DOHH2 (cell line): Measurements from ENCODE around the gene DIP2B.

Experiments
- H3F3A ChIP-seq: fragments of 200-600 bp; sonication (generic), shearing (Covaris generic); 2 replicates; pipeline ENCODE4 v1.6.0; 2016; ENCODE audit warnings: antibody characterized with exemption, mild to moderate bottlenecking; ENCODE audit not compliant: control insufficient read depth, insufficient read depth
- H3K27ac ChIP-seq: fragments of 200-600 bp; sonication (generic); 2 replicates; pipeline ENCODE4 v1.5.1; 2014; ENCODE audit warnings: low read depth, mild to moderate bottlenecking, low read length, moderate library complexity
- H3K27me3 ChIP-seq: fragments of 200-600 bp; sonication (generic); 2 replicates; pipeline ENCODE4 v1.6.1; 2014; ENCODE audit warnings: mild to moderate bottlenecking, low read length, mixed read lengths; ENCODE audit not compliant: control insufficient read depth
- H3K36me3 ChIP-seq: fragments of 200-600 bp; sonication (generic); 2 replicates; pipeline ENCODE4 v1.6.1; 2014; ENCODE audit warnings: mild to moderate bottlenecking, low read length, moderate library complexity, mixed read lengths; ENCODE audit not compliant: control insufficient read depth
- H3K4me1 ChIP-seq: fragments of 200-600 bp; sonication (generic); 2 replicates; pipeline ENCODE4 v1.6.1; 2014; ENCODE audit warnings: mild to moderate bottlenecking, low read length, mixed read lengths; ENCODE audit not compliant: control insufficient read depth
- H3K4me2 ChIP-seq: fragments of 200-600 bp; sonication (generic); 2 replicates; pipeline ENCODE4 v1.6.0; 2014; ENCODE audit warnings: mild to moderate bottlenecking, low read length, moderate library complexity
- H3K4me3 ChIP-seq: fragments of 200-600 bp; sonication (generic); 2 replicates; pipeline ENCODE4 v1.5.1; 2014; ENCODE audit warnings: mild to moderate bottlenecking, low read length, mixed read lengths
- H3K79me2 ChIP-seq: fragments of 200-600 bp; sonication (generic); 2 replicates; pipeline ENCODE4 v1.6.1; 2014; ENCODE audit warnings: mild to moderate bottlenecking, low read length, mixed read lengths; ENCODE audit not compliant: control insufficient read depth
- H3K9me2 ChIP-seq: fragments of 200-600 bp; sonication (generic); replicated peaks from 2 replicates; pipeline ENCODE4 v1.6.1; 2014; ENCODE audit warnings: mild to moderate bottlenecking, low read length, mixed read lengths; ENCODE audit not compliant: control insufficient read depth
- H3K9me3 ChIP-seq: fragments of 200-600 bp; sonication (generic); 2 replicates; pipeline ENCODE4 v1.6.1; 2014; ENCODE audit warnings: antibody characterized with exemption, low read length, mixed read lengths; ENCODE audit not compliant: control insufficient read depth, insufficient read depth
- H4K20me1 ChIP-seq: fragments of 200-600 bp; sonication (generic); 2 replicates; pipeline ENCODE4 v1.6.0; 2014; ENCODE audit warnings: low read depth, mild to moderate bottlenecking, antibody characterized with exemption, low read length, moderate library complexity; ENCODE audit not compliant: control insufficient read depth, insufficient read depth
- EZH2phosphoT487 ChIP-seq: fragments of 200-600 bp; sonication (generic); IDR thresholded peaks from 2 replicates; pipeline ENCODE4 v1.6.1; 2017; ENCODE audit warnings: borderline replicate concordance, mild to moderate bottlenecking, antibody characterized with exemption, low read length, moderate library complexity, mixed read lengths
- TF ChIP-seq, protein P1 (sequence below): fragments of 200-600 bp; sonication (generic); IDR thresholded peaks from one replicate; pipeline ENCODE4 v1.5.1; 2014; ENCODE audit warnings: antibody characterized with exemption, mild to moderate bottlenecking, low read depth, low read length; ENCODE audit not compliant: poor library complexity, severe bottlenecking

The DIP2B gene

DNA sequence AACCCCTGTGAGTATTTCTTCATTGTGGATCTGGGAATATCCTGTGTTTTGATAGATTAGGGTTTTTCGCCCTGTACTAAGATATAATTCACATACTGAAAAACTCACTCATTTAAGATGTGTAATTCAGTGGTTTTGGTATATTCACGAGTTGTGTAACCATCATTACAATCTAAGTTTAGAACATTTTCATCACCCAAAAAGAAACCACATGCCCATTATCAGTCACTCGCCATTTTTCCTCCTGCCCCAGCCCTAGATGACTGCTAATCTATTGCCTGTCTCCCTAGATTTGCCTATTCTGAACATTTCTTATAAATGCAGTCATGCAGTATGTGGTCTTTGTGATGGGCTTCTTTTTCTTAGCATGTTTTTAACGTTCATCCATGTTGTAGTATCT lies 191.2 kb downstream of the DIP2B start:
- H3K27ac ChIP-seq, result no peak overlapping the region
- H3K36me3 ChIP-seq, result peaks cover 24% of the 10 kb centered on the region
- H3K4me2 ChIP-seq, result no peak overlapping the region
- H3F3A ChIP-seq, result no peaks in the 10 kb centered on the region
- no peaks in the 10 kb centered on the region for H4K20me1 ChIP-seq
- no peaks in the 10 kb centered on the region for H3K9me3 ChIP-seq
- H3K9me2 ChIP-seq, result no peaks in the 10 kb centered on the region
- H3K4me1 ChIP-seq, result no peaks in the 10 kb centered on the region
- H3K27me3 ChIP-seq, result no peaks in the 10 kb centered on the region
- TF ChIP-seq, protein P1, sequence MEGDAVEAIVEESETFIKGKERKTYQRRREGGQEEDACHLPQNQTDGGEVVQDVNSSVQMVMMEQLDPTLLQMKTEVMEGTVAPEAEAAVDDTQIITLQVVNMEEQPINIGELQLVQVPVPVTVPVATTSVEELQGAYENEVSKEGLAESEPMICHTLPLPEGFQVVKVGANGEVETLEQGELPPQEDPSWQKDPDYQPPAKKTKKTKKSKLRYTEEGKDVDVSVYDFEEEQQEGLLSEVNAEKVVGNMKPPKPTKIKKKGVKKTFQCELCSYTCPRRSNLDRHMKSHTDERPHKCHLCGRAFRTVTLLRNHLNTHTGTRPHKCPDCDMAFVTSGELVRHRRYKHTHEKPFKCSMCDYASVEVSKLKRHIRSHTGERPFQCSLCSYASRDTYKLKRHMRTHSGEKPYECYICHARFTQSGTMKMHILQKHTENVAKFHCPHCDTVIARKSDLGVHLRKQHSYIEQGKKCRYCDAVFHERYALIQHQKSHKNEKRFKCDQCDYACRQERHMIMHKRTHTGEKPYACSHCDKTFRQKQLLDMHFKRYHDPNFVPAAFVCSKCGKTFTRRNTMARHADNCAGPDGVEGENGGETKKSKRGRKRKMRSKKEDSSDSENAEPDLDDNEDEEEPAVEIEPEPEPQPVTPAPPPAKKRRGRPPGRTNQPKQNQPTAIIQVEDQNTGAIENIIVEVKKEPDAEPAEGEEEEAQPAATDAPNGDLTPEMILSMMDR, result no peak
- no peak for TF ChIP-seq EZH2phosphoT487
- H3K4me3 ChIP-seq, result no peak overlapping the region
- H3K79me2 ChIP-seq, result no peaks in the 10 kb centered on the region

DNA sequence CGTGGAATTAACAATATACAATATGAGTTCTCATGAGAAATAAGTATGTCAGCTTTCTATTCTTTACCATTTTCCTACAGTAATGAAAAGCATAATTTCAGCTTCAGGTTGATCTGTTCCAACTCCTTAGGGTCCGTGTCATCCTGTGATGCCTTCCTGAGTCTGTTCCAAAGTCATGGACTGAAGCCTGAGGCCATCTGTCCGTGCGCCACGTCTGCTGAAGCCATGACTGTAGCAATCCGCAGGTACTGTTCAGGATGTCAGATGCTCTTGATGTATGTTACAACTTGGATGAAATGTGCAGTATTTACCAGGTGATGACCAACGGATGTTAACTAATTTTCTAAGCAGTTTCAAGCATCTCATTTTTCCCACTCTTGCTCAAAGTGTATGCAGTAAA lies 192.1 kb downstream of the DIP2B start:
- H3K9me3 ChIP-seq, result no peaks in the 10 kb centered on the region
- H4K20me1 ChIP-seq, result no peaks in the 10 kb centered on the region
- H3K27me3 ChIP-seq, result no peaks in the 10 kb centered on the region
- no peaks in the 10 kb centered on the region for H3K79me2 ChIP-seq
- H3K4me3 ChIP-seq, result no peak overlapping the region
- no peak overlapping the region for H3K27ac ChIP-seq
- TF ChIP-seq EZH2phosphoT487, result no peak
- TF ChIP-seq, protein P1, result no peak
- H3K9me2 ChIP-seq, result no peaks in the 10 kb centered on the region
- no peaks in the 10 kb centered on the region for H3F3A ChIP-seq
- H3K36me3 ChIP-seq, result peaks cover 24% of the 10 kb centered on the region
- no peak overlapping the region for H3K4me2 ChIP-seq
- no peaks in the 10 kb centered on the region for H3K4me1 ChIP-seq

- Histone ChIP-seq H3K9me2 (no peaks in the 10 kb centered on the region), H3K9me3 (no peaks in the 10 kb centered on the region), H3K36me3 (peaks cover 24% of the 10 kb centered on the region), H4K20me1 (no peaks in the 10 kb centered on the region), H3K27ac (no peak overlapping the region), H3K79me2 (no peaks in the 10 kb centered on the region), H3K4me1 (no peaks in the 10 kb centered on the region), H3K27me3 (no peaks in the 10 kb centered on the region), H3K4me2 (no peak overlapping the region), H3F3A (no peaks in the 10 kb centered on the region), H3K4me3 (no peak overlapping the region)
- TF ChIP-seq, protein P1, result no peak
- no peak for TF ChIP-seq EZH2phosphoT487
Measured at GRCh38 chr12:50699154-50699553, 194.4 kb downstream of the DIP2B start.

DNA sequence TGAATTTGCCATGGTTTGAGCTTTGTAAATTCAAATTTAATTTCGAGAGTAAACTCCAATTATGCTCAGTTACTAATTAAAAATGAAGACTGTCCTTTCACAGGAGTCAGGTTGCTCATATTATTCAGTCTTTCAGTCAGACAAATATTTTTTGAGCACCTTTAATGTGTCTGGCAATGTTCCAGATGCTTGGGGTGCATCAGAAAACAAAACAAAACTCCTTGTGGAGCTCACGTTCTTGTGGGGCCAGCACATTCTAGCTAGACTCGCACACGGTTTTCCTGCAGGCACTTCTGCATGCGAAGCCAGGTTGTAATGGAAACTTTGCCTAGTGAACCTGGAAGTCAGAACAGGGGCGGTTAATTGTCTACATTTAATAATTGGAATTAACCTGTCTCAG lies 195.2 kb downstream of the DIP2B start:
- Histone ChIP-seq H4K20me1 (no peaks in the 10 kb centered on the region), H3K79me2 (no peaks in the 10 kb centered on the region), H3K4me1 (no peaks in the 10 kb centered on the region), H3K4me2 (no peak overlapping the region), H3K4me3 (no peak overlapping the region), H3F3A (no peaks in the 10 kb centered on the region), H3K9me2 (no peaks in the 10 kb centered on the region), H3K27ac (no peak overlapping the region), H3K9me3 (no peaks in the 10 kb centered on the region), H3K36me3 (peaks cover 24% of the 10 kb centered on the region), H3K27me3 (no peaks in the 10 kb centered on the region)
- TF ChIP-seq EZH2phosphoT487, result no peak
- TF ChIP-seq, protein P1, result no peak
